Measurements from ENCODE around the gene CATSPERD. TPM values are rescaled to one million over a fixed set of nuclear protein-coding genes. Genes with fewer than 3 reads are reported as not detected.

The CATSPERD gene
- total and polyA plus RNA-seq, 9 of the 15 experiments (the other 6 are each of a cell fraction or from before 2014, with no cell fraction given) = not detected

DNA sequence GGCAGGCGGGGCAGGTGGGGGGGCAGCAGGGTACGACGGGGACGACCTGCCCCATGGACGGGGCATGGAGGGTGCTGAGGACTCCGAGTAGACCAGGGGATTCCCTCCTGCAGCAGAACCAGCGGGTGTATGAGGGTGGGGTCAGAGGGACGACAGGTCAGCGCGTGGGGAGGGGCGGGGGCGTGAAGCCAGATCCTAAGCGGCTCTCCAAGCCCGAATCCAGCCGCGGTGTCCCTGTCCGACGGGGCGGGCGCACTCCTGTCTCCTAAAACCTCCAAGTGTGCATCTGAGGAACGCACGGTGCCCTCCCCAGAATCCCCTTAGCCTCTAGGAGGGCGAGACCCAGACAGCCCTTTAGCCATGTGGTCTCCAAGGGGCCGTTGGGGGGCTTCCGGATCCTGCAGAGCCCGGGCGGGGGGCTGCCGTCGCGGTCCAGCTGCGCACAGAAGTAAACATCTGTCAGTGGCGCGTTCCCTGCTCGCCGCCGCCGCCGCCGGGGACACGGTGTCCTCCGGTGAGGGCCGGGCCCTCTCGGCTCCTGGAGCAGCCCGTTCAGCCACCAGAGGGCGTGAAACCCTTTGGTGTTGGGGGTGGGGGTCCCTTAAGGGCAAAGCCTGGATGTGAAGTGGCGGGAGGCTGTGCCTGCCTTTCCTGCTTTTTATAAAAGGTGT, 85.2 kb downstream of the CATSPERD start (continued):
- TF ChIP-seq, protein P1, sequence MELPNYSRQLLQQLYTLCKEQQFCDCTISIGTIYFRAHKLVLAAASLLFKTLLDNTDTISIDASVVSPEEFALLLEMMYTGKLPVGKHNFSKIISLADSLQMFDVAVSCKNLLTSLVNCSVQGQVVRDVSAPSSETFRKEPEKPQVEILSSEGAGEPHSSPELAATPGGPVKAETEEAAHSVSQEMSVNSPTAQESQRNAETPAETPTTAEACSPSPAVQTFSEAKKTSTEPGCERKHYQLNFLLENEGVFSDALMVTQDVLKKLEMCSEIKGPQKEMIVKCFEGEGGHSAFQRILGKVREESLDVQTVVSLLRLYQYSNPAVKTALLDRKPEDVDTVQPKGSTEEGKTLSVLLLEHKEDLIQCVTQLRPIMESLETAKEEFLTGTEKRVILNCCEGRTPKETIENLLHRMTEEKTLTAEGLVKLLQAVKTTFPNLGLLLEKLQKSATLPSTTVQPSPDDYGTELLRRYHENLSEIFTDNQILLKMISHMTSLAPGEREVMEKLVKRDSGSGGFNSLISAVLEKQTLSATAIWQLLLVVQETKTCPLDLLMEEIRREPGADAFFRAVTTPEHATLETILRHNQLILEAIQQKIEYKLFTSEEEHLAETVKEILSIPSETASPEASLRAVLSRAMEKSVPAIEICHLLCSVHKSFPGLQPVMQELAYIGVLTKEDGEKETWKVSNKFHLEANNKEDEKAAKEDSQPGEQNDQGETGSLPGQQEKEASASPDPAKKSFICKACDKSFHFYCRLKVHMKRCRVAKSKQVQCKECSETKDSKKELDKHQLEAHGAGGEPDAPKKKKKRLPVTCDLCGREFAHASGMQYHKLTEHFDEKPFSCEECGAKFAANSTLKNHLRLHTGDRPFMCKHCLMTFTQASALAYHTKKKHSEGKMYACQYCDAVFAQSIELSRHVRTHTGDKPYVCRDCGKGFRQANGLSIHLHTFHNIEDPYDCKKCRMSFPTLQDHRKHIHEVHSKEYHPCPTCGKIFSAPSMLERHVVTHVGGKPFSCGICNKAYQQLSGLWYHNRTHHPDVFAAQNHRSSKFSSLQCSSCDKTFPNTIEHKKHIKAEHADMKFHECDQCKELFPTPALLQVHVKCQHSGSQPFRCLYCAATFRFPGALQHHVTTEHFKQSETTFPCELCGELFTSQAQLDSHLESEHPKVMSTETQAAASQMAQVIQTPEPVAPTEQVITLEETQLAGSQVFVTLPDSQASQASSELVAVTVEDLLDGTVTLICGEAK (IDR thresholded peaks at IDR 0.05) = 0 out of 2 replicates have a peak, but pooled peaks have one; percentile 28
- TF ChIP-seq, protein P1 (CRISPR knock-in tag; IDR thresholded peaks at IDR 0.05) = no peak
- no peak for TF ChIP-seq ZNF140 (CRISPR knock-in tag; IDR thresholded peaks at IDR 0.05)
- TF ChIP-seq KDM4B (IDR thresholded peaks at IDR 0.05; ENCODE audit: borderline replicate concordance in 2 of 2, low read depth in 1 of 2) = no peak
- TF ChIP-seq SMC3 (conservative IDR thresholded peaks at IDR 0.05; ENCODE audit: insufficient read depth, low read depth, low read length) = peak; percentile 72
- TF ChIP-seq PTTG1 (tag; IDR thresholded peaks at IDR 0.05; ENCODE audit: low read depth) = no peak
- TF ChIP-seq ZNF354B (CRISPR knock-in tag; IDR thresholded peaks at IDR 0.05) = no peak
- TF ChIP-seq, protein P2, sequence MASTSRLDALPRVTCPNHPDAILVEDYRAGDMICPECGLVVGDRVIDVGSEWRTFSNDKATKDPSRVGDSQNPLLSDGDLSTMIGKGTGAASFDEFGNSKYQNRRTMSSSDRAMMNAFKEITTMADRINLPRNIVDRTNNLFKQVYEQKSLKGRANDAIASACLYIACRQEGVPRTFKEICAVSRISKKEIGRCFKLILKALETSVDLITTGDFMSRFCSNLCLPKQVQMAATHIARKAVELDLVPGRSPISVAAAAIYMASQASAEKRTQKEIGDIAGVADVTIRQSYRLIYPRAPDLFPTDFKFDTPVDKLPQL (IDR thresholded peaks at IDR 0.05; ENCODE audit: extremely low read depth, insufficient read length) = no peak
- TF ChIP-seq, protein P3, sequence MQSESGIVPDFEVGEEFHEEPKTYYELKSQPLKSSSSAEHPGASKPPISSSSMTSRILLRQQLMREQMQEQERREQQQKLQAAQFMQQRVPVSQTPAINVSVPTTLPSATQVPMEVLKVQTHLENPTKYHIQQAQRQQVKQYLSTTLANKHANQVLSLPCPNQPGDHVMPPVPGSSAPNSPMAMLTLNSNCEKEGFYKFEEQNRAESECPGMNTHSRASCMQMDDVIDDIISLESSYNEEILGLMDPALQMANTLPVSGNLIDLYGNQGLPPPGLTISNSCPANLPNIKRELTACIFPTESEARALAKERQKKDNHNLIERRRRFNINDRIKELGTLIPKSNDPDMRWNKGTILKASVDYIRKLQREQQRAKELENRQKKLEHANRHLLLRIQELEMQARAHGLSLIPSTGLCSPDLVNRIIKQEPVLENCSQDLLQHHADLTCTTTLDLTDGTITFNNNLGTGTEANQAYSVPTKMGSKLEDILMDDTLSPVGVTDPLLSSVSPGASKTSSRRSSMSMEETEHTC (IDR thresholded peaks at IDR 0.05) = no peak
- TF ChIP-seq ZNF232 (CRISPR knock-in tag; IDR thresholded peaks at IDR 0.05) = no peak
- TF ChIP-seq, protein P4, sequence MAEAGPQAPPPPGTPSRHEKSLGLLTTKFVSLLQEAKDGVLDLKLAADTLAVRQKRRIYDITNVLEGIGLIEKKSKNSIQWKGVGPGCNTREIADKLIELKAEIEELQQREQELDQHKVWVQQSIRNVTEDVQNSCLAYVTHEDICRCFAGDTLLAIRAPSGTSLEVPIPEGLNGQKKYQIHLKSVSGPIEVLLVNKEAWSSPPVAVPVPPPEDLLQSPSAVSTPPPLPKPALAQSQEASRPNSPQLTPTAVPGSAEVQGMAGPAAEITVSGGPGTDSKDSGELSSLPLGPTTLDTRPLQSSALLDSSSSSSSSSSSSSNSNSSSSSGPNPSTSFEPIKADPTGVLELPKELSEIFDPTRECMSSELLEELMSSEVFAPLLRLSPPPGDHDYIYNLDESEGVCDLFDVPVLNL (CRISPR knock-in tag; IDR thresholded peaks at IDR 0.05; ENCODE audit: low read depth) = no peak
- TF ChIP-seq RBM22 (IDR thresholded peaks at IDR 0.05; ENCODE audit: low read depth, low read length, poor library complexity, severe bottlenecking) = no peak
- no peak for TF ChIP-seq CREB5 (CRISPR knock-in tag; IDR thresholded peaks at IDR 0.05)

Data from K562 (cell line).